Measurements from ENCODE around the gene PIGU. TPM values are rescaled to one million over a fixed set of nuclear protein-coding genes. Genes with fewer than 3 reads are reported as not detected.
A peak's percentile ranks its signal among the peaks of the same experiment; 100 is the strongest.

PIGU gene
- total and polyA plus RNA-seq, 2 of the 13 experiments (the other 11 are each of a cell fraction or from before 2014, with no cell fraction given): 45.5 to 231 TPM

GRCh38 chr20:34621383-34622367 is 55.2 kb downstream of the PIGU start:
- DNase-seq (ENCODE audit: low spot score) (peak; percentile 100), FAIRE-seq (peak; percentile 95), ATAC-seq (peak; percentile 96)
- H3K36me3 ChIP-seq (replicated peaks in 1 of 2; ENCODE audit: control insufficient read depth in 1 of 2, insufficient read depth in 2 of 2, low read length in 2 of 2): peaks cover 4 to 30% of the 10 kb centered on the region in 2 experiments
- peak overlapping the region in 1 of 3 experiments; percentile 43; a peak in 2 of 6 replicates for H3K4me3 ChIP-seq (replicated peaks in 1 of 3; ENCODE audit: insufficient read depth in 1 of 3, low read depth in 2 of 3, low read length in 3 of 3)
- peak overlapping the region; percentile 68 for H3K9ac ChIP-seq (ENCODE audit: insufficient read depth, low read depth, low read length)
- peaks cover 65% of the 10 kb centered on the region for H3K4me1 ChIP-seq (ENCODE audit: insufficient read depth, low read length)
- intact Hi-C loops (cut with micrococcal nuclease; ENCODE audit: unreplicated experiment): loop anchor here (1.0 to 5.0 kb wide), 3 partner anchors 15 to 81 kb away; partner anchors contain the start of genes PIGU and TP53INP2
- CTCF ChIA-PET (ENCODE audit: low intra/inter-chr PET ratio, low total read pairs): interaction anchor here (1.0 kb wide), 1 partner anchor 55 kb away, joined by 5 read pairs; the partner anchor contains the start of gene PIGU
- no peaks in the 10 kb centered on the region for H3K27me3 ChIP-seq (ENCODE audit: control insufficient read depth in 1 of 2, insufficient read depth in 2 of 2, low read length in 2 of 2)
- H4K20me1 ChIP-seq (ENCODE audit: insufficient read depth, low read length): no peaks in the 10 kb centered on the region
- H3K9me3 ChIP-seq (ENCODE audit: low read length): no peaks in the 10 kb centered on the region
- BruUV-seq (replicated peaks): TSS peak; percentile 43
- H3K27ac ChIP-seq (ENCODE audit: extremely low read length, insufficient read depth, low read length): peak overlapping the region; percentile 89
- no peak overlapping the region for H2AFZ ChIP-seq (ENCODE audit: low read length)
- POLR2A ChIA-PET: interaction anchor here (0.6 to 3.1 kb wide), 23 partner anchors 9 to 319 kb away, joined by 3 to 44 read pairs (median 4); partner anchors contain the start of genes AHCY, DYNLRB1, PIGU and TP53INP2
- WGBS (ENCODE audit: low lambda C conversion rate): 47% methylated on average over 13 of the region's 13 CpGs
- in situ Hi-C loops (cut with HindIII; ENCODE audit: extremely low pct_ligation_motif_present, low pct_unique_long_range_greater_than_20kb): loop anchor here (5.0 kb wide), 1 partner anchor 56 kb away; the partner anchor contains the start of gene PIGU
- H3K4me2 ChIP-seq (ENCODE audit: low read depth, low read length): peak overlapping the region; percentile 70
- H3K79me2 ChIP-seq (ENCODE audit: insufficient read depth, low read length): no peaks in the 10 kb centered on the region
- TF ChIP-seq ZFP36L1 (CRISPR knock-in tag; IDR thresholded peaks at IDR 0.05): peak; percentile 97; the same call in 1 of the 2 replicates
- TF ChIP-seq GPBP1L1 (CRISPR knock-in tag; IDR thresholded peaks at IDR 0.05): no peak
- TF ChIP-seq MTA1 (CRISPR knock-in tag; IDR thresholded peaks at IDR 0.05; ENCODE audit: borderline replicate concordance): peak; percentile 72
- no peak; the same call in 1 of the 2 replicates for TF ChIP-seq ZNF451 (CRISPR knock-in tag; IDR thresholded peaks at IDR 0.05)
- TF ChIP-seq HOXD1 (CRISPR knock-in tag; IDR thresholded peaks at IDR 0.05): peak; percentile 86
- peak; percentile 89 for TF ChIP-seq FOXK1 (CRISPR knock-in tag; IDR thresholded peaks at IDR 0.05; ENCODE audit: borderline replicate concordance, low read depth)
- no peak; the same call in 1 of the 2 replicates for TF ChIP-seq JDP2 (CRISPR knock-in tag; IDR thresholded peaks at IDR 0.05; ENCODE audit: borderline replicate concordance)
- peak; percentile 96 for TF ChIP-seq HIVEP1 (CRISPR knock-in tag; IDR thresholded peaks at IDR 0.05)
- TF ChIP-seq RAD21 (CRISPR knock-in tag; IDR thresholded peaks at IDR 0.05): no peak; the same call in 1 of the 2 replicates
- TF ChIP-seq GATAD2A (CRISPR knock-in tag; IDR thresholded peaks at IDR 0.05): peak; percentile 100
- 0 out of 2 replicates have a peak, but pooled peaks have one; percentile 1 for TF ChIP-seq USF2 (IDR thresholded peaks at IDR 0.05; ENCODE audit: low read depth, low read length)
- 0 out of 2 replicates have a peak, but pooled peaks have one; percentile 41 for TF ChIP-seq USF2 (CRISPR knock-in tag; IDR thresholded peaks at IDR 0.05; ENCODE audit: borderline replicate concordance)
- TF ChIP-seq ZNF280B (CRISPR knock-in tag; IDR thresholded peaks at IDR 0.05; ENCODE audit: borderline replicate concordance): no peak; the same call in 1 of the 2 replicates
- TF ChIP-seq IRF2 (CRISPR knock-in tag; IDR thresholded peaks at IDR 0.05): peak; percentile 80
